K562 (cell line): ENCODE results near the gene NEDD4L. TPM values are rescaled to one million over a fixed set of nuclear protein-coding genes. Genes with fewer than 3 reads are reported as not detected.

Experiments
- ATAC-seq: fragments of 200-7000 bp; cut with Tn5 transposase; 3 replicates; pipeline ENCODE4 v1.9.1; 2020; ENCODE audit warnings: moderate library complexity
- BruUV-seq: library from RNA; stranded (reverse); fragments of 400-500 nt; replicated peaks from 2 replicates; lab custom pipeline; 2021; lab: Mats Ljungman, UMichigan
- CTCF ChIA-PET: fragments of 300-600 bp; formaldehyde crosslinking; extraction: SDS; loops from one replicate; lab custom pipeline; 2021; ENCODE audit warnings: low intra/inter-chr PET ratio; lab: Yijun Ruan, JAX
- POLR2A ChIA-PET: fragments of 300-600, 350-650 bp; sonication (Branson Sonifier 250); formaldehyde crosslinking; extraction: SDS; loops from one replicate; lab custom pipeline; 2021; ENCODE audit warnings: antibody characterized with exemption, inconsistent platforms; lab: Yijun Ruan, JAX
- DNase-seq, 4 experiments: peaks; one replicate each; pipeline versions ENCODE4 v3.0.0 to v3.0.0-alpha.2; 2011 to 2018; ENCODE audit warnings: low spot score in 3 of 4, mixed read lengths in 3 of 4; ENCODE audit errors: extremely low read depth in 1 of 4
- FAIRE-seq: peaks from 2 replicates; lab custom pipeline; 2011; peaks lifted over from hg19 to GRCh38; lab: Jason Lieb, UNC
- H2AFZ ChIP-seq: 2 replicates; pipeline ENCODE4 v1.6.0; 2011; ENCODE audit warnings: low read depth, low read length, control low read depth, inconsistent platforms
- H3K27ac ChIP-seq: fragments of 200-600 bp; 3 replicates; pipeline ENCODE4 v1.8.0; 2011; ENCODE audit warnings: low read depth, mild to moderate bottlenecking, control low read depth, inconsistent platforms, low read length, moderate library complexity, mixed read lengths; ENCODE audit errors: extremely low read depth
- H3K27me3 ChIP-seq, 2 experiments: fragments of 300-600 bp in 1 of 2; 2 replicates in 1 of 2; 3 replicates in 1 of 2; pipeline versions ENCODE4 v1.6.0 to v1.8.0; 2011; ENCODE audit warnings: inconsistent platforms in 2 of 2, low read length in 2 of 2, mild to moderate bottlenecking in 1 of 2, mixed read lengths in 1 of 2, moderate library complexity in 1 of 2; ENCODE audit not compliant: control insufficient read depth in 2 of 2, insufficient read depth in 2 of 2
- H3K36me3 ChIP-seq: fragments of 300-600 bp; 3 replicates; pipeline ENCODE4 v1.8.0; 2011; ENCODE audit warnings: mild to moderate bottlenecking, low read length, inconsistent platforms; ENCODE audit not compliant: control insufficient read depth, insufficient read depth
- H3K4me1 ChIP-seq, 2 experiments: fragments of 200-600 bp in 1 of 2; replicated peaks in 1 of 2; 2 replicates in 1 of 2; 3 replicates in 1 of 2; pipeline versions ENCODE4 v1.5.1 to v1.8.0; 2011; ENCODE audit warnings: inconsistent platforms in 2 of 2, low read length in 2 of 2, mild to moderate bottlenecking in 1 of 2, mixed read lengths in 1 of 2, moderate library complexity in 1 of 2; ENCODE audit not compliant: control insufficient read depth in 2 of 2, insufficient read depth in 2 of 2
- H3K4me2 ChIP-seq: 2 replicates; pipeline ENCODE4 v1.6.1; 2011; ENCODE audit warnings: low read length, control low read depth, inconsistent platforms, mixed read lengths; ENCODE audit not compliant: insufficient read depth
- H3K4me3 ChIP-seq: fragments of 200-600 bp; sonication (generic), shearing (Covaris generic); 2 replicates; pipeline ENCODE4 v1.5.1; 2016; ENCODE audit warnings: control low read depth, inconsistent platforms
- H3K79me2 ChIP-seq: fragments of 200-600 bp; 3 replicates; pipeline ENCODE4 v1.8.0; 2011; ENCODE audit warnings: low read length, inconsistent platforms; ENCODE audit not compliant: control insufficient read depth, insufficient read depth
- H3K9ac ChIP-seq, 2 experiments: 2 replicates each; pipeline versions ENCODE4 v1.6.0 to v1.6.1; 2011; ENCODE audit warnings: low read depth in 2 of 2, low read length in 2 of 2, control low read depth in 1 of 2, inconsistent platforms in 1 of 2, mild to moderate bottlenecking in 1 of 2, mixed read lengths in 1 of 2; ENCODE audit not compliant: insufficient read depth in 1 of 2
- H3K9me1 ChIP-seq: one replicate; pipeline ENCODE4 v1.6.0; 2011; ENCODE audit warnings: inconsistent platforms, mild to moderate bottlenecking, low read length, moderate library complexity; ENCODE audit not compliant: control insufficient read depth, insufficient read depth
- H3K9me3 ChIP-seq: replicated peaks from 2 replicates; pipeline ENCODE4 v1.5.1; 2011; ENCODE audit warnings: low read depth, low read length, inconsistent platforms; ENCODE audit not compliant: control insufficient read depth, insufficient read depth
- H4K20me1 ChIP-seq: replicated peaks from 2 replicates; pipeline ENCODE4 v1.6.1; 2011; ENCODE audit warnings: low read length, inconsistent platforms, mixed read lengths; ENCODE audit not compliant: control insufficient read depth, insufficient read depth
- DIDO1 ChIP-seq: fragments of 450-650 bp; IDR thresholded peaks from 2 replicates; pipeline ENCODE4 v1.6.1; 2016; ENCODE audit warnings: low read depth, missing biosample characterization, missing genetic modification characterization
- POLR2B ChIP-seq: fragments of 450-650 bp; IDR thresholded peaks from 2 replicates; pipeline ENCODE4 v1.6.1; 2018; ENCODE audit warnings: low read depth; ENCODE audit not compliant: partially characterized antibody
- SIRT6 ChIP-seq: IDR thresholded peaks from one replicate; pipeline ENCODE4 v1.6.1; 2012; ENCODE audit warnings: low read depth, mild to moderate bottlenecking, control low read depth, inconsistent platforms, low read length, moderate library complexity
- SRSF7 ChIP-seq: fragments of 200-400 bp; formaldehyde crosslinking; optimal IDR thresholded peaks from 2 replicates; pipeline ENCODE3; 2017; ENCODE audit warnings: mild to moderate bottlenecking, low read depth, low read length
- TCF3 ChIP-seq: sonication (generic); formaldehyde crosslinking; IDR thresholded peaks from 2 replicates; pipeline ENCODE4 v1.4.0; 2020; ENCODE audit warnings: mild to moderate bottlenecking, missing genetic modification reagents
- ZNF354B ChIP-seq: fragments of 250-450 bp; sonication (Bioruptor Pico); IDR thresholded peaks from 2 replicates; pipeline ENCODE4 v1.4.0; 2020
- ZSCAN32 ChIP-seq: fragments of 450-650 bp; formaldehyde crosslinking; IDR thresholded peaks from 2 replicates; pipeline ENCODE4 v1.4.0; 2020; ENCODE audit warnings: mild to moderate bottlenecking, moderate library complexity
- WGBS: fragments of 100-300 bp; shearing (Covaris generic); methylation state at CpG from one replicate; pipeline ENCODE4 v1.1.6; 2016; ENCODE audit warnings: low coverage, mixed read lengths; ENCODE audit not compliant: insufficient coverage; ENCODE audit errors: missing lambda C conversion rate; 5-methylcytosine and 5-hydroxymethylcytosine counted together
- in situ Hi-C: fragments of 300-500 bp; cut with MboI; formaldehyde crosslinking; loops from 4 replicates; pipeline ENCODE4 v1.15.0; 2018; ENCODE audit warnings: inconsistent platforms, mixed read lengths
- intact Hi-C: fragments of 100-400 bp; cut with micrococcal nuclease; formaldehyde crosslinking; loops from 2 replicates; pipeline ENCODE4 v1.14.2; 2022
- polyA plus RNA-seq, 8 experiments: library from polyadenylated mRNA; depleted of rRNA in 4 of 8; stranded (reverse) in 5 of 8; unstranded in 3 of 8; fragments of >200 nt; fragmentation: Nextera tagmentation in 2 of 8; fragmentation: Illumina TruSeq in 1 of 8; extraction: Ambion mirVana in 2 of 8; extraction: Trizol in 1 of 8; gene quantifications; 2 replicates each; pipeline versions ENCODE4 v1.2.1 to v1.2.3, GENCODE V29; 2011 to 2014; ENCODE audit warnings: inconsistent platforms in 1 of 8, missing spikeins in 1 of 8
- total RNA-seq, 7 experiments: library from RNA; depleted of rRNA in 6 of 7; stranded (reverse); fragments of >200 nt in 6 of 7; fragmentation: Illumina TruSeq in 2 of 7; extraction: Trizol in 2 of 7; gene quantifications; 2 replicates each; pipeline versions ENCODE4 v1.2.1 to v1.2.3, GENCODE V29; 2011 to 2021; ENCODE audit warnings: low replicate concordance in 1 of 7

NEDD4L gene
- total and polyA plus RNA-seq, 9 of the 15 experiments (the other 6 are each of a cell fraction or from before 2014, with no cell fraction given): 8.1 to 33.4 (median 19.9) TPM

- Histone ChIP-seq H3K9me3 (no peaks in the 10 kb centered on the region), H3K36me3 (no peaks in the 10 kb centered on the region), H3K4me1 (no peaks in the 10 kb centered on the region; a peak in 2 of 5 replicates), H3K9ac (no peak overlapping the region), H3K4me2 (no peak overlapping the region), H3K27ac (no peak overlapping the region), H2AFZ (no peak overlapping the region), H4K20me1 (no peaks in the 10 kb centered on the region), H3K4me3 (no peak overlapping the region), H3K9me1 (no peaks in the 10 kb centered on the region), H3K27me3 (no peaks in the 10 kb centered on the region), H3K79me2 (no peaks in the 10 kb centered on the region)
- POLR2A ChIA-PET: no interaction called here
- intact Hi-C loops: no loop called here
- CTCF ChIA-PET: no interaction called here
- in situ Hi-C loops: no loop called here
- no peak for ATAC-seq
- DNase-seq: no peak
- WGBS: 76% methylated on average over 3 of the region's 3 CpGs
- BruUV-seq: no TSS peak
- TF ChIP-seq ZNF354B (CRISPR knock-in tag) (no peak), TCF3 (CRISPR knock-in tag) (no peak), SRSF7 (no peak), ZSCAN32 (CRISPR knock-in tag) (no peak), DIDO1 (no peak), SIRT6 (no peak)
- FAIRE-seq: no peak
Observed at GRCh38 chr18:58020567-58021107, 23.4 kb upstream of the NEDD4L start.

GRCh38 chr18:58021504-58021903, 22.5 kb upstream of the NEDD4L start:
- intact Hi-C loops: no loop called here
- H3K9me3 ChIP-seq: no peaks in the 10 kb centered on the region
- H3K9me1 ChIP-seq: no peaks in the 10 kb centered on the region
- peak; percentile 10; the same call in 1 of the 2 replicates for TF ChIP-seq TCF3 (CRISPR knock-in tag)
- no peak for TF ChIP-seq POLR2B
- no TSS peak for BruUV-seq
- H3K36me3 ChIP-seq: no peaks in the 10 kb centered on the region
- H3K4me1 ChIP-seq: no peaks in the 10 kb centered on the region; a peak in 2 of 5 replicates
- peak in 1 of 4 experiments; percentile 29 for DNase-seq
- H3K4me2 ChIP-seq: no peak overlapping the region
- H2AFZ ChIP-seq: peak overlapping the region; percentile 61
- no peak overlapping the region for H3K27ac ChIP-seq
- H3K79me2 ChIP-seq: no peaks in the 10 kb centered on the region
- POLR2A ChIA-PET: interaction anchor here (0.5 to 0.9 kb wide), 2 partner anchors 9 to 183 kb away, joined by 3 read pairs; no protein-coding TSS in a partner anchor
- no peaks in the 10 kb centered on the region for H3K27me3 ChIP-seq
- no peak overlapping the region; a peak in 1 of 4 replicates for H3K9ac ChIP-seq
- in situ Hi-C loops: no loop called here
- no peaks in the 10 kb centered on the region for H4K20me1 ChIP-seq
- no peak overlapping the region for H3K4me3 ChIP-seq
- CTCF ChIA-PET: no interaction called here
- 13% methylated on average over 3 of the region's 4 CpGs for WGBS
- no peak for FAIRE-seq
- peak; percentile 67 for ATAC-seq
